Retinal pigment epithelial cell (primary cell): Measurements from ENCODE around the gene ANO4.
A peak's percentile ranks its signal among the peaks of the same experiment; 100 is the strongest.
"Not testable (repeated sequence)": the region's sequence is repeated elsewhere in the genome, so short reads cannot be mapped to it uniquely, and the experiment has no call there.

Experiments used
- DNase-seq: peaks from one replicate; pipeline ENCODE4 v3.0.0-alpha.2; 2010; ENCODE audit warnings: low read depth
- H3K4me3 ChIP-seq: 2 replicates; pipeline ENCODE4 v1.5.1; 2011; ENCODE audit warnings: mild to moderate bottlenecking, low read length, control low read depth, moderate library complexity
- CTCF ChIP-seq: conservative IDR thresholded peaks from 2 replicates; pipeline ENCODE4 v1.5.1; 2011; ENCODE audit warnings: low read depth, low read length, control low read depth, inconsistent platforms

Gene ANO4

GRCh38 chr12:100908501-100908900 is 113.9 kb downstream of the ANO4 start:
- peak; percentile 4 for DNase-seq
- H3K4me3 ChIP-seq, result no peak overlapping the region
- TF ChIP-seq CTCF, result no peak

- no peak for TF ChIP-seq CTCF
- no peak overlapping the region for H3K4me3 ChIP-seq
- no peak for DNase-seq
Measured at GRCh38 chr12:100913872-100914592, 119.5 kb downstream of the ANO4 start.

DNA sequence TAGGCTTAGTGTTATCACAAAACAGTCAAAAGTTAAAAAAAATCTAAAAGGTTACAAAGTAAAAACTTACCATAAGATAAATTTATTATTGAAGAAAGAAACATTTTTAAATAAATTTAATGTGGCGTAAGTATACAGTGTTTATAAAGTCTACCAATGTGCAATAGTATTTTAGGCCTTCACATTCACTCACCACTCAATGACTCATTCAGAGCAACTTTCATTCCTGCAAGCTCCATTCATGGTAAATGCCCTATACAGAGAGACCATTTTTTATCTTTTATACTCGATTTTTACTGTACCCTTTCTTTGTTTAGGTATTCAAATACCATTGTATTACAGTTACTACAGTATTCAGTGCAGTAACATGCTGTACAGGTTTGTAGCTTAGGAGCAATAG is 124.5 kb downstream of the ANO4 start:
- no peak for TF ChIP-seq CTCF
- DNase-seq, result no peak
- no peak overlapping the region for H3K4me3 ChIP-seq

DNA sequence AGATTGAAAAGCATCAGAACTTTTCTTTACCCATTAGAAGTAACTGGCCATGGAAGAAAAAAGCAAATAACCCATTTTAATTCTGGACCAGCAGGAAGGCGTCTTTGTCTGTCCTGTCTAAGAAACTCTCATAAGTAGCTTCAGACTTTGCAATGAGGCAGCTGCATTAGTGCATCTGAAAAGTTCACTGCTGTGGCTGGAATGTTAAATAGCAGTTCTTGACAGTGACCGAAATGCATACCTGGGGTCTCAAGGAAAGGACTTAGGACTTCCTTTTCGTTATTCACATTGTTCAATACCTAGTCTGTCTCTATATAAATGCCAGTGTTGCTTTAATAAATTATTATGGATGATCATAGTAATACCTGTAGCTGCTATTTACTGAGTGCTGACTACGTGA is 125.9 kb downstream of the ANO4 start:
- DNase-seq, result no peak
- TF ChIP-seq CTCF, result no peak
- H3K4me3 ChIP-seq, result no peak overlapping the region

DNA sequence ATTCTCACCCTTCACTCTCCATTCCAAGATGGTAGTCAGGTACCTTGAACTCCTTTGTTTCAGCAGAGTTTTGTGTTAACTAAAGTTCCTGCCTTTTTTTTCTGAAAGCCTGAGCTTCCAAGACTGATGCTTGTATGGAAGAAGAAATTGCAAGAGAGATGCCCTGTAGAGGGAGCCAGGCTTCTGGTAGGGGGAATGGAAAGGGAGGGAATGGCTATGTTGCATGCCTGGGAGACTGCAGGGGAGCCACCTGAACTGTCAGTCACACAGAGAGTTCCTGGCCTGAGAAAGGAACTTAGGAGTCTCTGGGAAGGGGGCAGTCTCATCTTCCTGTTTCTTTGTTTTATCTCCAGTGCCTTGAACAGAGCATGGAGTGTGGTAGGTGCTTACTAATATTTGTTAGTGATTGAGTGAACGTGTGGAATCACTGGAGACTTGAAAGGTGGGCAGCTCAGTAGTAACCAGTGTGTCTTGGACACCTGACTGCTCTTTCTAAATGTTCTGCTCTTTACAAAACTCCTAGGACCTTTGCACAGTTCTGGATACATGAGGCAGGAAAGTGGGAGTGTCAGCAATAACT is 132.2 kb downstream of the ANO4 start:
- DNase-seq, result peak; percentile 7
- H3K4me3 ChIP-seq, result no peak overlapping the region
- TF ChIP-seq CTCF, result peak; percentile 75

- peak; percentile 14 for DNase-seq
- no peak overlapping the region for H3K4me3 ChIP-seq
- TF ChIP-seq CTCF, result no peak
Measured at GRCh38 chr12:100927826-100928225, 133.2 kb downstream of the ANO4 start.

DNA sequence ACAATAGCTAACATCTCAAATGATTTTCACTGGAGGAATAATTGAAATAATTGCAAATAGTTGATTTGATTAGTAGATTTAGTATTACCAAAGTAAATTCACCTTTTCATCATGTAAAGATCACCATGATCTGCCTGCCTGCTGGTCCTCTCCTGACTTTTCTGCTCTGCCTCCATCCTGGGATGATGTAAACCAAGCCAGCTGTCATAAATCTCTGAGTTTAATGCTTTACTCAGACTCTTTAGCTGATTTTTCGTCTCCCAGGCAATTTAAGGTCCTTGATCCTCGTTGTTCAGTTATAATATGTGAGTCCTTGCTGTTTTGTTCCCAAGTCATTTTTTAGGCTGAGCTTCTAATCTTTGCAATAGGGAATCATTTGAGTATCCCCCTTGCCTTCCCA is 138.0 kb downstream of the ANO4 start:
- DNase-seq, result no peak
- no peak for TF ChIP-seq CTCF
- H3K4me3 ChIP-seq, result no peak overlapping the region

- DNase-seq, H3K4me3 ChIP-seq: not testable (repeated sequence)
Measured at GRCh38 chr12:100933531-100933930, 139.0 kb downstream of the ANO4 start.
